Activated naive CD8-positive, alpha-beta T cell treated with anti-CD3 and anti-CD28 coated beads, Interleukin-2, amount 50 U/mL, for 16 hours (primary cell): ENCODE data around the gene ALLC.

Experiments
- DNase-seq: peaks from one replicate; pipeline ENCODE4 v3.0.0-alpha.2; 2020; ENCODE audit warnings: low read depth, low spot score

ALLC gene

DNA sequence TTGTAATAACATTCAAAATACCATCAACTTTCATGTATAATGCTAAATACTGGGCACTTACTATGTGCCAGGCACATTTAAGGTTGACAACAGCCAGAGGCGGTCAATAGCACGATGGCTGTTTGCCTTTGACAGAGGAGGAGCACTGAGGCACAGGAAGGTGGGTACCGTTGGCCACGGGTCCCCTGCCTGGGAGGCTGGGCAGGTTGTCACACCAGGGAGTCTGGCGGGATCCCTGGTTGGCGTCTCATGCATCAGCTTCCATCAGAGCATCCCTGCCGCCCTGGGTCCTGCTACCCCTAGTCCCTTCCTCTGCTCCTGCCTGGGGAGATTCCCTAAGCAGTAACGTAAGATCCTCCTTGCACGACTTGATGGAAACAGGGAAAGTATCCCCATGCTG lies 19.4 kb downstream of the ALLC start:
- no peak for DNase-seq

GRCh38 chr2:3678212-3678611 lies 20.2 kb downstream of the ALLC start:
- DNase-seq: no peak

GRCh38 chr2:3679180-3679579 lies 21.2 kb downstream of the ALLC start:
- DNase-seq: no peak

DNA sequence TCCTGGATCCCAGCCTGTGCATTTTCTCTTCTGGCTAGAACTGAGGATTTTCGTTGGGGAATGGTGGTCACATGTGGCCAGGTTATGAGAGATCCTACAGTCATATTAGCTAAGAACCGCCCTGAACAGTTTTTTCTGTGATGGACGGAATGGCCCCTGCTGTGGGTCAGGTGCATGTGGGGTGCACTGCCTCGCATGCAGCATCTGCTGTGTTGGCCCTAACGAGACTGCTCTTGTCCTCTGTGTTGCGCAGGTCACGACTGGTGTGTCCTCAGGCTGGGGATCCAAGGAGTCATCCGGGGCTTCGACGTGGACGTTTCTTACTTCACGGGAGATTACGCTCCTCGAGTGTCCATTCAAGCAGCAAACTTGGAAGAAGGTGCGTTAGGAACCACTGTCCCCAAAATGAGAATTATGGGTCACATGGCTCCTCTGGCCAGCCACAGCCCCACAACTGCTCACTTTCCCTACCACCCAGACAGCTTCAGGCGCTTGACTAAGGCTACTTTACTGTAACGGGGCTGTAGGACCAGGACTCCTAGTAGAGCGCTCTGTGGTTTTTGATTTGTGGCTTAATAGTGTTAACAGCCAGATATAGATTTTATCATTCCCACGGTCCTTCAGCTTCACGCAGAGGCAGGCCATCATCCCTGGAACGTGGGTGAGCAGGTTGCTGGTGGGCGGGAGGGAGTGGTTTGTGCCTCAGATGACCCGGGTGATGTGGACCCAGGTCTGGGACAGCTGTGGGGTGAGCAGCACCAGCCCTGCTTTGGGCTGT lies 21.8 kb downstream of the ALLC start:
- no peak for DNase-seq

GRCh38 chr2:3680548-3681345 lies 22.7 kb downstream of the ALLC start:
- no peak for DNase-seq

DNA sequence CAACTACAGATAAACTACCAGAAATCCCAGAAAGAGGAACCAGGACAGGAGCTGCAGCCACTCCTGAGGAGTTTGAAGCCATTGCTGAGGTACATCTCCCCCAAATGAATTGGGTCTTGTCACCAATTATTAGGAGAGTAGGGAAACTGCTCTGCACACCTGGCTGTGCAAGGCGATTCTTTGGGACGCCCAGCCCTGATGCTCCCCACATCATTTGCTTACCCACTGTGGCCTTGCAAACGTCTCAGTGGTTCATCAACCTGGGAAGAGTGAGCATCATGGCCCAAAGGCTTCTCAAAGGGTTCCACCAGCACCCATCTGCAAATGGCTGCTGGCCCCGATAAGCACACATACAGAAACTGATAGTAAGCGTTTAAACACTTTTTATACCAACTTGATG lies 23.6 kb downstream of the ALLC start:
- no peak for DNase-seq

DNA sequence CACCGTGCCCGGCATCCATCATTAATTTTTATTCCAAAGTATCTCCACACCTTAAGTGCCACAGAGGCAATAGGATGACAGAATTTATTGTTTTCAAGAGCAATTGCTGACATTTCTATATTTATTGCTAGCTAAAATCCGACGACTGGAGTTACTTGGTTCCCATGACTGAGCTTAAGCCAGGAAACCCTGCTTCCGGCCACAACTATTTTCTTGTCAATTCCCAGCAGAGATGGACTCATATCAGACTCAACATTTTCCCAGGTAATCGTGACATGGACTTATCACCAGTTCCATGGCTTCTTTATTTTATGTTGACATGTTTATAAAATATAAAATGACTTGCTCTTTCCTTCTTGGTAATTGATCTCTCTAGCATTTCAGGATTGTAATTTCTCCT lies 24.8 kb downstream of the ALLC start:
- no peak for DNase-seq

DNA sequence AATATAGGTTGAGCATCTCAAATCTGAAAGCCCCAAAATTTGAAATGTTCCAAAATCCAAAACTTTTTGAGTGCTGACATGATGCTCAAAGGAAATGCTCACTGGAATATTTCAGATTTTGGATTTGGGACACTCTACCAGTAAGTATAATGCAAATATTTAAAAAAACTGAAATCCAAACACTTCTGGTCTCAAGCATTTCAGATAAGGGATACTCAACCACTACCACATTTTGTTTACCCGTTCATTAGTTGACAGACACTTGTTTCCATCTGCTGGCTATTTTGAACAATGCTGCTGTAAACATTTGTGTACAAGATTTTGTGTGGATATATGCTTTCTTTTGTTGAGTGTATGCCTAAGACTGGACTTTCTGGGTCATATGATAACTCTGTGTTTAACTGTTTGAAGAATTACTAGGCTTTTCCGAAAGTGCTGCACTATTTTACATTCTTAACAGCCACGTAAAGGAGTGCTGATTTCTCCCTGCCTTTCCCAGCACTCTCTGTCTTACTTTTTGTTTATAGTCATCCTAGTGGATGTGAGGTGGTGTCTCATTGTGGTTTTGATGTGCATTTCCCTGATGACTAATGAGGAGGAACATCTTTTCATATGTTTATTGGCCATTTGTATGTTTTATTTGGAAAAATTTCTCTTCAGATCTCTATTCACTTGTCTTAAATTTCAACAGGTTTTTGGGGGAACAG lies 25.9 kb downstream of the ALLC start:
- no peak for DNase-seq

DNA sequence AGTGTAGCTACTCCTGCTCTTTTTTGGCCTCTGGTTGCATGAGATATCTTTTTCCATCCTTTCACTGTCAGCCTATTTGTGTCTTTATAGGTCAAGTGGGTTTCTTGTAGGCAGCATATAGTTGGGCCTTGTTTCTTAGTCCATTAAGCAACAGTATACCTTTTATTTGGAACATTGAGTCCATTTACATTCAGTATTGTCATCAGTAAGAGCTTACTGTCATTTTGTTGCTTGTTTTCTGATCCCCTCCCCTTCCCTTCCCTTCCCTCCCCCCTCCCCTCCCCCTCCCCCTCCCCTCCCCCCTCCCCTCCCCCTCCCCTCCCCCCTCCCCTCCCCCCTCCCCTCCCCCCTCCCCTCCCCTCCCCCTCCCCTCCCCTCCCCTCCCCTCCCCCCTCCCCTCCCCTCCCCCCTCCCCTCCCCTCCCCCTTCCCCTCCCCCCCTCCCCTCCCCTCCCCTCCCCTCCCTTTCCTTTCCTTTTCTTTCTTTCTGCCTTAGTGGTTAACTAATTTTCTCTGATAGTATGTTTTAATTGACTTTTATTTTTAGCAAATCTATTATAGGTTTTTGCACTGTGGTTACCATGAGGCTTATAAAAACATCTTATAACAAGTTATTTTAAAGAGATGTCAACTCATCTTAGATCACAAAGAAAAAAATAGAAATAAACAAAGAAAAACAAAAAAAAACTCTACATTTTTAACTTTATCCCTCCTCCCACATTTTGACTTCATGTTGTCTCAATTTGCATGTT lies 32.2 kb downstream of the ALLC start:
- DNase-seq: no peak

- no peak for DNase-seq
Measured at GRCh38 chr2:3692375-3692774, 34.4 kb downstream of the ALLC start.

- DNase-seq: no peak
Measured at GRCh38 chr2:3696545-3696944, 38.5 kb downstream of the ALLC start.

DNA sequence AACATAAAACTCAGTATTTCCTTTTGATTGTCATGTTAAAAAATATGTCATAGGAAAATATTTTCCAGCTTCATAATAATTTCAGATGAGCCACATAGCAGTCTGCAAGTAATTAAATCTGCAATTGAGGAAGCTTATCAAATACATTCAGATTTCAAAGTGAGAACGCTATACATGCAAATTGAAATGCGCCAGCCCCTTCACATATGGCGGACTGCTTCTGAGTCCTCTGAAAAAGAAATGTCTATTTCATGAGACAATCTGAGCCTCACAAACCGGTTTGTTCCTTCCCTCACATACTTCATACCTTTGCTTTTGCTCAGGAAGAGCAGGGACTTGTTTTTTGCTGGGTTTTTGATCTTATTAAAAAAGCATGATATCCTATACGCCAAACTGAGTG lies 43.1 kb downstream of the ALLC start:
- DNase-seq: no peak

DNA sequence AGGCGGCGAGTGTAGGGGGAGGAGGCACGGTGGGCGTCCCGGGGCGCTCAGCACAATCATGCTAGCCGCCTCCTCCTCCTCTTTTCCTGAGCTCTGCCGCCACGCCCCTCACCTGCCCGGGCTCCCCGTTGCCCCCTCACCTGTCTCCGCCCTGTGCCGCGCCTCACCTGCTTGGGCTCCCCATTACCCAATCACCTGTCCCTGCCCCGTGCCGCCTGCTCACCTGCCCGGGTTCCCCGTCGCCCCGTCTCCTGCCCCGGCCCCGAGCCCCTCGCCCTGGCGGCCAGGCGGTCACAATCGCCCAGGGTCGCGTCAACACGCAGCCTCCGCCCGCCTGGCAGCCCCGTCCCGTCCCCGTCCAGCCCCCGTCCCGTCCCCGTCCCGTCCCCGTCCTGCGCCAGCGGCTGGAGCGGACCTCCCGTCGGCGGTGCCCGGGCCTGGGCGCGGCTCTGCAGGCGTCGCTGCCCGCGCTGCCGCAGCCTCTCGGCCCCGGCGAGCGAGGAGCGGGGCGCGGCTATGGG lies 45.3 kb downstream of the ALLC start, which contains the start of gene DCDC2C:
Gene DCDC2C, plus strand, starts transcription at position 340 of the 521 bp plus-strand sequence. Its CDS starts 177 bp downstream, at position 517.
- DNase-seq: no peak

GRCh38 chr2:3703757-3704355 lies 45.9 kb downstream of the ALLC start:
- no peak for DNase-seq

- DNase-seq: no peak
Measured at GRCh38 chr2:3704692-3705091, 46.7 kb downstream of the ALLC start.

DNA sequence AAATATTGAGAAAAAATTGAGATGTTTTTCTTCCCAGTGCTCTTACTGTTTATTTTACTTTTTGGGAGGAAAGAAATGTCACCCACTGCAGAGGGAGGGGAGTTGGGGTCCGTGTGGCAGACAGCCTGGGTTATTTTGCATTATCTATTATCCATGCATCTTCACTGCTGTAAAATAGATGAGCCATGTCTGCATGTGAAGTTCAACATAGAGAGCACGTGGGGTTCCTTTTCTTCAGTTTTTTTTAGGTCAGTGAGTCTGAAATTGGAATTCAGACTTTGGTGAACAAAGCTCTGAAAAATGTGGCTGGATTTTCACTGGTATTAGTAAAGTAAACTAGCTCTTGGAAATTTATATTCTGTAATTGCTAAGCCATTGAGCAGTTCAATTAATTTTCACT lies 47.8 kb downstream of the ALLC start:
- DNase-seq: no peak

GRCh38 chr2:3706892-3707291 lies 48.9 kb downstream of the ALLC start:
- no peak for DNase-seq

DNA sequence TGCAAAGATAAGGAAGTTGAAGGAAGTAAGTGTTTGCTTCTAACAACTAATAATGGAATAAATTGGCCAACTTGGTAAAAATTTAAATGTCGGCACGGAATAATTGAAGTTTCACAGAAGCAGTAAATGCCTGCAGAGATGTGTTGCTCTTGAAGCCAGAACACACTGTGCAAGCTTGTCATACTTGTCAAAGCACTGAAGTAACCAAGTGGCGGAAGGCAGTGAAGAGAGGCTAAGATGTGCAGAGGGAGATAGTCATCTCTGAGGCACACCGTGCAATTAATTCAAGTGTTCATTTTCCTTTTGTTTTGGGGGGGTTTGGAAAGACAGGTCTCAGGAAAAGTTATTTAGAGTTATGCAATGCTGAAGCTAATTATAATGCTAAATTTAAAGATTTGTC lies 50.6 kb downstream of the ALLC start:
- no peak for DNase-seq

GRCh38 chr2:3709225-3709624 lies 51.2 kb downstream of the ALLC start:
- no peak for DNase-seq

- DNase-seq: no peak
Measured at GRCh38 chr2:3712424-3712823, 54.4 kb downstream of the ALLC start.
